GM19452 (cell line): ENCODE data around the gene C16orf96.
"Not testable (repeated sequence)": the region's sequence is repeated elsewhere in the genome, so short reads cannot be mapped to it uniquely, and the experiment has no call there.

Source experiments
- ATAC-seq: cut with Tn5 transposase; IDR thresholded peaks from one replicate; pipeline ENCODE4 v1.9.1; 2021; ENCODE audit not compliant: unreplicated experiment

C16orf96 gene

GRCh38 chr16:4561596-4561995 lies 5.5 kb downstream of the C16orf96 start:
- no peak for ATAC-seq

- ATAC-seq: no peak
These were observed 8.6 kb downstream of the C16orf96 start for GRCh38 chr16:4564661-4565267.

- ATAC-seq: no peak
These were observed 10.0 kb downstream of the C16orf96 start for GRCh38 chr16:4566144-4566543.

GRCh38 chr16:4570086-4570485 lies 13.9 kb downstream of the C16orf96 start:
- no peak for ATAC-seq

GRCh38 chr16:4570688-4571321 lies 14.7 kb downstream of the C16orf96 start:
- no peak for ATAC-seq

- no peak for ATAC-seq
These were observed 16.6 kb downstream of the C16orf96 start for GRCh38 chr16:4572715-4573114.

- not testable (repeated sequence) for ATAC-seq
These were observed 17.8 kb downstream of the C16orf96 start for GRCh38 chr16:4573926-4574325.

GRCh38 chr16:4574919-4575705 lies 19.0 kb downstream of the C16orf96 start:
- no peak for ATAC-seq

GRCh38 chr16:4576008-4576407 lies 19.9 kb downstream of the C16orf96 start:
- ATAC-seq: no peak

GRCh38 chr16:4578961-4579530 lies 22.9 kb downstream of the C16orf96 start:
- no peak for ATAC-seq

GRCh38 chr16:4580250-4580649 lies 24.1 kb downstream of the C16orf96 start:
- ATAC-seq: no peak

- no peak for ATAC-seq
These were observed 27.8 kb downstream of the C16orf96 start for GRCh38 chr16:4583906-4584305.

- ATAC-seq: no peak
These were observed 30.2 kb downstream of the C16orf96 start for GRCh38 chr16:4586291-4586690.

GRCh38 chr16:4588386-4588785 lies 32.2 kb downstream of the C16orf96 start:
- no peak for ATAC-seq

GRCh38 chr16:4588961-4589360 lies 32.8 kb downstream of the C16orf96 start:
- ATAC-seq: no peak

GRCh38 chr16:4591191-4591590 lies 35.1 kb downstream of the C16orf96 start:
- ATAC-seq: no peak

- no peak for ATAC-seq
These were observed 35.7 kb downstream of the C16orf96 start for GRCh38 chr16:4591706-4592470.

- ATAC-seq: no peak
These were observed 36.9 kb downstream of the C16orf96 start for GRCh38 chr16:4593086-4593485.

- ATAC-seq: no peak
These were observed 38.6 kb downstream of the C16orf96 start for GRCh38 chr16:4594433-4595410.

GRCh38 chr16:4597174-4597573 lies 41.0 kb downstream of the C16orf96 start:
- ATAC-seq: no peak
